Left lung (tissue), 10 donors: ENCODE measurements around the gene OR8B12. TPM values are rescaled to one million over a fixed set of nuclear protein-coding genes. Genes with fewer than 3 reads are reported as not detected.

Experiments used
- ATAC-seq: fragments of 200-7000 bp; cut with Tn5 transposase; one replicate; pipeline ENCODE4 v1.9.1; 2020; ENCODE audit warnings: moderate library complexity
- DNase-seq, 4 donors: peaks; one replicate each; pipeline ENCODE4 v3.0.0-alpha.2; 2013 to 2020
- H3K27ac ChIP-seq, 2 donors: fragments of 200-600 bp; sonication (generic) in 1 of 2; one replicate each; pipeline versions ENCODE4 v1.5.0 to v1.8.0; 2020 to 2021
- H3K27me3 ChIP-seq, 2 donors: fragments of 200-600 bp; sonication (generic) in 1 of 2; one replicate each; pipeline versions ENCODE4 v1.5.0 to v1.8.0; 2020 to 2021
- H3K36me3 ChIP-seq, 2 donors: fragments of 200-600 bp; sonication (generic) in 1 of 2; one replicate each; pipeline versions ENCODE4 v1.5.0 to v1.8.0; 2020 to 2021
- H3K4me1 ChIP-seq, 2 donors: fragments of 200-600 bp; one replicate each; pipeline ENCODE4 v1.8.0; 2021
- H3K4me3 ChIP-seq, 2 donors: fragments of 200-600 bp; sonication (generic) in 1 of 2; one replicate each; pipeline versions ENCODE4 v1.5.0 to v1.8.0; 2020 to 2021; ENCODE audit warnings: mild to moderate bottlenecking in 1 of 2
- H3K9me3 ChIP-seq, 2 donors: fragments of 200-600 bp; sonication (generic) in 1 of 2; one replicate each; pipeline versions ENCODE4 v1.5.0 to v1.8.0; 2020 to 2021
- CTCF ChIP-seq, 2 donors: fragments of 200-600 bp; sonication (generic) in 1 of 2; IDR thresholded peaks; one replicate each; pipeline versions ENCODE4 v1.5.0 to v1.8.0; 2021; ENCODE audit warnings: antibody characterized with exemption in 2 of 2
- intact Hi-C, 2 donors: fragments of 100-400 bp; cut with DNase I; formaldehyde crosslinking; loops; one replicate each; pipeline versions ENCODE4 v1.11.2 to v1.14.2; 2022
- polyA plus RNA-seq, 6 donors: library from polyadenylated mRNA; unstranded; fragments of 120-200 nt; gene quantifications; one replicate each; pipeline ENCODE4 v1.2.1, GENCODE V29; 2013; ENCODE audit not compliant: insufficient read length in 6 of 6
- total RNA-seq, 2 donors: library from RNA; stranded (reverse); fragmentation: NEBNext Ultra II Directional; extraction: Animal tissue kit (Norgen Biotek cat#: 25700); gene quantifications; one replicate each; pipeline ENCODE4 v1.2.1, GENCODE V29; 2021
- donor health status: DM: no; HTN: yes; CAD: no.
- donor health status: DM: no; HTN: no; CAD: no.

The OR8B12 gene
- total and polyA plus RNA-seq, 8 donors, result not detected

GRCh38 chr11:124583781-124584180, 40.3 kb upstream of the OR8B12 start:
- H3K27ac ChIP-seq, result no peak overlapping the region
- intact Hi-C loops, result no loop called here
- no peaks in the 10 kb centered on the region for H3K27me3 ChIP-seq
- no peak for TF ChIP-seq CTCF (IDR thresholded peaks at IDR 0.05)
- no peaks in the 10 kb centered on the region for H3K9me3 ChIP-seq
- ATAC-seq (no peak), DNase-seq (no peak)
- no peak overlapping the region for H3K4me3 ChIP-seq
- H3K36me3 ChIP-seq, result no peaks in the 10 kb centered on the region
- H3K4me1 ChIP-seq, result no peaks in the 10 kb centered on the region

GRCh38 chr11:124582565-124582964, 39.1 kb upstream of the OR8B12 start:
- DNase-seq, result no peak
- Histone ChIP-seq H3K27ac (no peak overlapping the region), H3K36me3 (no peaks in the 10 kb centered on the region), H3K27me3 (no peaks in the 10 kb centered on the region), H3K4me3 (no peak overlapping the region), H3K9me3 (no peaks in the 10 kb centered on the region), H3K4me1 (no peaks in the 10 kb centered on the region)
- no peak for ATAC-seq
- TF ChIP-seq CTCF (IDR thresholded peaks at IDR 0.05), result no peak
- intact Hi-C loops, result no loop called here

- intact Hi-C loops, result no loop called here
- Histone ChIP-seq H3K9me3 (no peaks in the 10 kb centered on the region), H3K4me3 (no peak overlapping the region), H3K27ac (no peak overlapping the region), H3K27me3 (no peaks in the 10 kb centered on the region), H3K4me1 (no peaks in the 10 kb centered on the region), H3K36me3 (no peaks in the 10 kb centered on the region)
- DNase-seq (peak in 1 of 4 donors; percentile 5), ATAC-seq (peak; percentile 31)
- no peak for TF ChIP-seq CTCF (IDR thresholded peaks at IDR 0.05)
Observed at GRCh38 chr11:124581817-124582216, 38.4 kb upstream of the OR8B12 start.

GRCh38 chr11:124578761-124579160, 35.3 kb upstream of the OR8B12 start:
- no peak for TF ChIP-seq CTCF (IDR thresholded peaks at IDR 0.05)

GRCh38 chr11:124577716-124578427, 34.4 kb upstream of the OR8B12 start:
- H3K36me3 ChIP-seq, result no peaks in the 10 kb centered on the region
- intact Hi-C loops, result no loop called here
- no peak overlapping the region for H3K27ac ChIP-seq
- TF ChIP-seq CTCF (IDR thresholded peaks at IDR 0.05), result no peak
- no peaks in the 10 kb centered on the region for H3K4me1 ChIP-seq
- H3K9me3 ChIP-seq, result peaks cover 0 to 3% of the 10 kb centered on the region in 2 donors
- no peaks in the 10 kb centered on the region for H3K27me3 ChIP-seq
- no peak overlapping the region for H3K4me3 ChIP-seq
- DNase-seq (no peak), ATAC-seq (no peak)

More at GRCh38 chr11:124578761-124579160, 35.3 kb upstream of the OR8B12 start:
- Histone ChIP-seq H3K36me3 (no peaks in the 10 kb centered on the region), H3K4me3 (no peak overlapping the region), H3K4me1 (no peaks in the 10 kb centered on the region), H3K27ac (no peak overlapping the region), H3K27me3 (no peaks in the 10 kb centered on the region), H3K9me3 (peaks cover 0 to 3% of the 10 kb centered on the region in 2 donors)
- ATAC-seq (no peak), DNase-seq (no peak)
- intact Hi-C loops, result no loop called here
